Activated naive CD4-positive, alpha-beta T cell treated with anti-CD3 and anti-CD28 coated beads, Interleukin-2, amount 50 U/mL, for 16 hours (primary cell): Measurements from ENCODE around the gene CACHD1.

Experiments
- DNase-seq: peaks from one replicate; pipeline ENCODE4 v3.0.0-alpha.2; 2020

Gene CACHD1

DNA sequence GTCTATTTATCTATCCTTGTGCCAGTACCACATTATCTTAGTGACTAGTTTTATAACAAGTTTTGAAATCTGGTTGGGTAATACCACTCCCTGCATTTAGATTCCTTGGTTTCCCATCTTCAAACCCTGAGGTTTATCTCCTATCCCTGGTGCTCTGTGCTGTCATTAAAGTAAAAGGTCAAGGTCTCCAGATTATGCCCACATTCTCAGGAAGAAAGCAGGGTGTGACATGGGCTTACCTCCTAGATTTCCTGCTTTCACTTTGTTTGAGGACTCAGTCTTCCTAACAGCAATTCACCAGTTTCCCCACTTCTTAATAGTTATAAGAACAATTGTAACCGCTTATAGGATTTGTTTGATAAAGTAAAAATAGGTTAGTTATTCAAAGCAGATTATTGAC lies 86.0 kb downstream of the CACHD1 start:
- no peak for DNase-seq

DNA sequence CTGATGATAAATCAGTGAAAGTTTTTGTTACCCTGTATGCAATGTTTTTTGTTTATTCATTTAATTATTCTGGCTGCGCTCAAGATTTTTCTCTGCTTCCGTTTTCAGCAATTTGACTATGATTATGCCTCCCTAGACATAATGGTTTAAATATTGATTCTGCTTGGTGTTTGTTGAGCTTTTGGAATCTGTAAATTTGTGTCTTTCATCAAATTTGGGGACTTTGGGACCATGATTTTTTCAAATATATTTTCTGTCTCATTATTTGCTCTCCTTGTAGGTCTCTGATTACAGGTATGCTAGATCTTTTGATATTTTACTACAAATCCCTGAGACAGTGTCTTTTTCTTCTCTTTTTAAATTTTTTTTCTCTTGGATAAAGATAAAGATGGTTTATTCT lies 92.1 kb downstream of the CACHD1 start:
- DNase-seq, result no peak

DNA sequence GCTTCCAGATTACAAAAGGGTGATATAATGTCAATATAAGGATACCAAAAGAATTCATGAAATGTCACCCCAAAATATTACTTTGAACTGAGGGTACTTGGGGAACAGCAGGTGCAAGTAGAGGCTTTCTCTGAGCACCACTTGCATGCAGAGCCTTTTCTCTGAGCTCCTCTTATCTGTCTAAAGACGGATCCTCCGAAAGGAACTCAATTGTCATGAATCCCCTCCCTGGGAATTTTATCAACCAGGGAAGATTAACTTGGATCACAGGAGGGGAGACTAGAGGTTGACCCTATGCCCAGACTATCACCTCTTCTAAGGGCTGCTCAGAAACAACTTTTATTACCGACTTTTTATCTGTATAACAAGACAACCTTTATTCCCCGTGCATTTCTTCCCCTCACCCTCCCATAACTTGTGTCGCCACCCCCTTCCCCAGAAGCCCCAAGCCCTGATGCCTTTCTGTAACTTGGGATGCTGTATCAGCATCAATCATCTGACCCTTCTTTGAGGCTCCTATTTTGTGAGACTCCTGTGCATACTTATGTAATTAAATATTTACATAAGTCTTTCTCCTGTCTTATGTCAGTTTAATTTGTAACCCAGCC lies 94.1 kb downstream of the CACHD1 start:
- DNase-seq, result no peak

DNA sequence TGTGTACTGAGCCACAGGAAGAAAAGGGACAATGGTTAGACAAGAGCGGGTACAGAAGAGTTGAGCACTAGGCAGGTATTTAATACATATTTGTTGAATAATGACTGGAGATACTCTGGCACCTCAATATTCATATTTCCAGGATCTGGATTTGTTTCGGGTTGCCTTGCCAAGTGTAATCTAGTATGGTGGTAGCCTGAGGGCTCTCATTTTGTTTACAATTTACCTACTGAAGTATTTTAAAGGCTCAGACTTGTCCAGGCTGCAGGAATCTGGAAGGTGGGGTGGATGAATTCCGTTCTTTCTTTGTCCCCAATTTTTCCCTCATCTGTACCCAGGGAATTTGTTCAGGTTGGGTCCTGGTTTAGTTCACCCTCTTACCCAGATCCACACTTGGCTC lies 95.0 kb downstream of the CACHD1 start:
- DNase-seq, result no peak

DNA sequence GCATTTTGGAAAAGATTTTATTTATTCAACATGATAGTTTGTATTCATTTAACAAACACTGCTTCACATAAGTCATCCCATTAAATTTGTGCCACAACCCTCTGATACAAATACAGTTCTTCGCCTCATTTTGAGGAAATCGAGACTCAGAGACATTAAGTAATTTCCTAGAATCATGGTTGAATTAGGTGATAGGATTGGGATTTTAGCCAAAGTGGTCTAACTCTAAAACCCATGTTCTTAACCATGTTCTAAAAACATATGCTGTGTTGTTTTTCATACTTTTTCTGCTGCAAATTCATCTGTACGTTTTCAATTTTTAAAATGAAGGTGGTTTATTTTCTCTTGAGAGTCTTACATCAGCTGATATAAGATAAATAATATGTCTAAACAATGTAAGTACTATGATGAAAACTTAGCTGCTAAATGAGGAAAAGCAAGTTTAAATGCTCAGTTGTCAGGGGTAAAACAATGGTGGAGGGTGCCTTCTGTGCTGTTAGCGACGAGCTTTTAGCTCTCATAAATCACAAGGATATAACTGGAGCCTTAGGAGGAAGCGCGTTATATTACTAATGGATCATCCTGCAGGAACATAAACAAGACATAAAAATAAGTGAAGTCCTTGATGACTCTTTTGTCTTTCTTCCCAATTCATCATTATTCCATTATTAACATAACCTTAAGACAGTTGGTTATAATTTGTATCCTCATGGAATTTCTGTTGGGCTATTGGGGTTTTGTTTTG lies 97.7 kb downstream of the CACHD1 start:
- no peak for DNase-seq

DNA sequence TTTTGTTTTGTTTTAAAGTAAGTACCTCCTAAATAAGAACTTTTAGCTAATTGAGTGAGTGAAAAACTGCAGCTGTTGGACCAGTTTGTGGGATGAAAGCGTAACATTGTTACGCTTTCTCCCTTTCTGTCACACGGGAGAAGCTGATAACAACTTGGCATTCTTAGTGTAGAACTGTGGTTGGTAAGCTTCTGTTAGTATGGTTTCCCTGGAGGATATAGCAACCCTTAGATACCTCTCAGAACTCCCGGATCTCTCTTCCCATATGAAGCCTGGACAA lies 98.2 kb downstream of the CACHD1 start:
- no peak for DNase-seq

DNA sequence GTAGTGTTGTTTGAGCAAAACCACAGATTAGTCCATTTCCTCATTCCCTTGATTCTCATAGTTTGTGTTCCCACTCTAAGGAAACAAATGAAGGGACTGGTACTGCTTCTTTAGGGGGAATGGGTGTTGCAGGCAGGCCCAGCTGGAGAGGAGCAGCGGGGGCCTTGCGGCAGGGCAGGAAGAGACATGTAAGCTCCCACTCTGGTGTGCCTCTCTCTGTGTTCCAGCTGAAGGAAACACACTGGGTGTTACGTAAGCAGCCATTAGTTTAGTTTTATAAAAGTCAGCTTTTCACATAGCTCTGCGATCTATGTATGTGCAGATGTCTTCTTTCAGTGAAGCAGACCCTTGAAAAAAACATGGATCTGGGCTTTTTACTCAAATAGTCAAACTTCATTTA lies 99.5 kb downstream of the CACHD1 start:
- no peak for DNase-seq

DNA sequence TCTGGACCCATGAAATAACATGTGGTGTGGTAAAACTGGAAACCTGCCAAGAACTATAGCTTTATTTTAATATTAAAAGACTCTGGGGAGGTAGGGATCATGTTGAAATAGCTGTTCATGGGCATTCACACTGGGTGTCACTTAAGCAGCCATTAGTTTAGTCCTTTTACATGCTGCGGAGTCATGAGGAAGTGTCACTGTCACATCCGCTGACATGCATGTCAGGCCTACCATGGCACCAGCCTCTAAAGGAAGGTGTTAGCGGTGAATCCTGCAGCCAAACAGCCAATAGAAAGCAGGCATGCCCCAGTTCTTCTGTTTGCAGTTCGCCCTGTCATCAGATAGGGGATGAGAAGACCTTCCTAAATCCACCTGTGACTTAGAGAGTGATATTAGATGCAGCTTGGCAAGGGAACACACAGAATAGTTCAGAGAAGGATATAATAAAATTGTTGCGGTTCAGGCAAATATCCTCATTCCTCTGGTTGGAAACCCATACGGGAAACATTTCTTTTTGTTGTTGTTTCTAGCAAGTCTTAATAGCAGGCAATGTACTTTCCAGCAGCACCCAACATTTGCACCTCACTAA lies 100.4 kb downstream of the CACHD1 start:
- DNase-seq, result no peak

DNA sequence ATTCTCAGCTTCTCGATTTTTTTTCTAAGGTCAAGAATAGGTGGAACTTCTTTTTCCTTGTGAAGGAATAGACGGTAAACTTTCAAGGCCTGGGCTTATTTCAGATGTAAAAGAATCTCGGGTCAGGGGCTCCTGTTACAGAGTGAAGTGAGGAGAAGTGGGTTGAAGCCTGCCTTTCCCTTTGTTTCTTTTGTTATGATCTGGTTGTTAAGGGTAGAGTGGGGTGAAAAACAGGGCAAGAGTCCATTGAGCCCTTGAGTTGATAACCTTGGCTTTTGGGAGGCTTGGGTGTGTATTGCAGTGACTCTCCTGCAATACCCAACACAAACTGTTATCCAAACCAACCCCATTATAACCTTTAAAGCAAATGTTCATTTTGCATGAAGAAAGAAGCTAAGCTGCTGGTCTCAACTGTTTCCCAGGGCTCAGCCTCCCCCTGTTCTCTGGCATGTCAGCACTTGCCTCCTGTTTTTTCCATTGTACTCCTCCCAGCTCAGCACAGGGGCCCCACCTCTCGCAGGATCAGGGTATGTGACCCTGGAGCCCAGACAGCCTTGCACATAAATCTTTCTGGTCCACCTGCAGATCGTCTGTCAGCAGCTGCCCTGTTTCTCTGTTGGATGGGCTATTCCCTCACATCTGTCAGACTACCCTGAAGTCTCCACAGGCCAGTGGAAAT lies 102.4 kb downstream of the CACHD1 start:
- DNase-seq, result no peak

DNA sequence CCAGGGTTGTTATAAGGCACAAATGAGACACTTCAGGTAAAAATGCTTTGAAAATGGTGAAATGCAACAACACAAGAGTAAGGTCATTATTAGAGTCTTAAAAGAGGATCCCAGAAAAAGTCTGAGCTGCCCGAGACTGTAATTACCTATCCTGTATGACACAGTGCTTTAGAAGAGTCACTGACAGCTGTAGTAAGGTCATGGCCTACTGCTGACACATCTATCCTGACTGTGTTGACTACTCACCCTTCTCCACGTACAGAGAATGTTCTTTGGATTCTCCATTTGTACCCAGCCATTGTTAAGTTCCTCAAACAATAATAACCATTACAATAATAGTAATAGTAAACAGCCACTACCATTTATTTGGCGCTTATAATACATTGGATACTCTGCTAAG lies 104.4 kb downstream of the CACHD1 start:
- no peak for DNase-seq

DNA sequence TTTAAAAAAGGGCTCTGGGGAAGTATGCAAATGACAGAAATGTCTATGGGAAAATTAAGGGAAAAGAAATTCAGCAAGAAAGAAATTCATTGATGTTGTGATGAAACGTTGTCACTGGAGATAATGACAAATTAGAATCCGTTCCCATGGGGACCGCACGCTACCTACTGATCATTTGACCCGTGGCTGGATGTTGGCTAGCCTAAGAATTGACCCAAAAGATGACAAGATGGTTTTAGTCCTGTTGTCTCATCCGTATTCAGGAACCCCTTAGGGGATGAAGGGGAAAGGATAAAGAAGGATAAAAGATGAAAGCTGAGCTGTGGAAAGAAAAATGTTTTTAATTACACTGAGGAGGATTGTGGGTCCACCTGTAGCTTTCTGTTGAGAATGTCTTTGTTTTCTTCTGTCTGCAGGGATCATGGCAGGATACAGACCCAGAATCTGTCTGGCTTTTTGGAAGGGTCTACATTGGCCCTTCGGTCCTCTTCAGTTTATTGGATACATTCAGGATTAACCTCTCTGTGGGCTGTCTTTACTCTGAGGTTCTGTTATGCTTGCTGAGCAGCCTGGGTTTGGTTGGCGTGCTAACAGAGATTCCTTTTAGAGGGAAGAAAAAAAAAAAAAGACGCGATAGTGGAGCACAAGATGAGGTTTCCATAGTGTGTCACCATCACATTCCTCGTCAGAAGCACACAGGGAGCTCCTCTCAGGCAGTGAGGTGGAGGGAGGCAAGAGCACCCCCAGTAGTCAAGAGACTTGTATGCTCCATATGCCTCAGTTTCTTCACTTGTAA lies 106.2 kb downstream of the CACHD1 start:
- no peak for DNase-seq

DNA sequence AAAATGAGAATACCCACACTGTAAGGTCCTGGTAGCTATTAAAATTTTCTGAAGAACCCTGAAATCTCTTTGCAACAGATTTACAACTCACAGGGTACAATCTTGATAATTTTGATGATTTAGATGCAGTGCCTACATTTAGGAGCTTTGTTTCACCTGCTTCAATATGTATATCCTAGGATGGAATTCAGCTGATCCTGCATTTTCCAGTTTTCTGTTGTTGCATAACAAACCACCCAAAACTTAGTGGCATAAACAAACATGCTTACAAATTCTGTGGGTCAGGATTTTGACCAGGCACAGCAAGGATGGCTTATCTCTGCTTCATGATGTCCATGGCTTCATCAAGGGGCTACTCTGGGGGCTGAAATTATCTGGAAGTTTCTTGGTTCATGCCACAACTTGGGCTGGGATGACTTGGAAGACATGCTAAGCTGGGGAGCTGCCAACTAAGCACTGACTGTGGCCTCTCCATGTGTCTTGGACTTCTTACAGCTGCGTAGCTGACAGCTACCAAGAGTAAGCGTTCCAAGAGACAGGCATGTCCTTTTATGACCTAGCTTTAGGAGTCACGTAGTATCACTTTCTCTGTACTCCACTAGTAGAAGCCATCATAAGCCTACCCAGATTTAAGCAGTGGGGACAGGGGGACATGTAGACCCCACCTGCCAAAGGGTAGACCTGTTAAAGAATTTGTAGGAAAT lies 108.5 kb downstream of the CACHD1 start:
- DNase-seq, result no peak

DNA sequence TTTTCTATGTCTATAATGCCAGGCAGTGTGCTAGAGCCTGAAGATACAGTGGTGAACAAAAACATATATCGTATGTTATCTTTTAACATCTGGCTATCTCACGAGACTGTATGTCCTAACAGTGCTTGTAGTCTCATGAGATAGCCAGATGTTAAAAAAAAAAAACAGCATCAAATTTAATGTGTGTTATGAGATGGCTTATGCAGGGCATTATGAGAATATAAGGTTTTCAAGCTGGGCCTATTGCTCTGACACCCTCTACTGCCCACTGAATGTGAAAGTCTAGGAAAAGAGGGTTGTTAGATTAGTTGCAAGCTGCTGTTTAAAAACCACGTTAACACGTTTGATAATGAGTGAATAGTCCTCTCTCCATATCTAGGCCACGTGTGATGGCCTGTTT lies 109.8 kb downstream of the CACHD1 start:
- no peak for DNase-seq

DNA sequence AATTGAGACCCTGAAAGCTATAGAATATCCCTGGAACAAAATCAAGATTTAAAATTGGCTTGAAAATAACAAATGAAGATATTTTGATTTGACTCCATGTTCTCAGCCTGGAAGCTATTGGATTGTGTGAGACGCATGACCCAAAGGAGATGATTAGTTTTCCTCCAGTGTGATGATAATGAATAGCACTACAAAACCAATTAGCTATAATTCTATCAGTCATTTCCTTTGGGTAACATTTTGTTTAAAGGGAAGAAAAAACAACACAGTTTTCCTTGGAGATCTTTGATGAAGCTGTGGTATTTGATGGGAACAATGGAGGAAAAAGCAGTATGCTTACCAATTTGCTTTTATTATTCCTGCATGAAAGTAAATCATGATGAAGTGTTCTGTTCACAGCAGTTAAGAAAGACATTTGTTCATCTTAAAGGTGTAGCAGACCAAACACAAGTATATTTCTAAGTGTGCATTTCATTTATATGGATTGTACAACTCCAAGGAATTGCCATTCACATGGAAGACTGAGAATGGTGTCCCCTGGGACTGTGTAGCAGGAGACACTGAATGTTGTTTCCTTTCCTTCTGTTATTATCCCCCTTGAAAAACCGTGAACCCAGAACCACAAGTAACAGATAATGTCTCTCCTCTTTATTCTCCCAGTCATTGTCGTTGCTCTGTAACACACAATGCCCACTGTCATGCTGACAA lies 111.4 kb downstream of the CACHD1 start:
- DNase-seq, result no peak

DNA sequence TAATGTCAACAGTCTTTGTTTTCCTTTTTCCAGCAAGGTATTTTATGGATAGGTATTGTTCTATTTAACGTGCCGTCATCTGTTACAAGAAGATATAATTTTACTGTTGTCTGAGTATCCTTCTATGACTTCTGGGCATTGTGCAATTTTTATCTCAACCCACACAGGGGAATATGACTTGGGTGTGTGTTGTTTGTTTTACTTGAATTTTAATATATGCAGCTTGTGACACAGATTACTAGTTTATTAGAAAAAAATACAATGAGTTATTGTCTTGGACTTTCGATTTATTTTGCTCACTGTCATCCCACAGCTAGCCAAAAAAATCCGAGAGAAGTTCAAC lies 111.9 kb downstream of the CACHD1 start:
- no peak for DNase-seq

DNA sequence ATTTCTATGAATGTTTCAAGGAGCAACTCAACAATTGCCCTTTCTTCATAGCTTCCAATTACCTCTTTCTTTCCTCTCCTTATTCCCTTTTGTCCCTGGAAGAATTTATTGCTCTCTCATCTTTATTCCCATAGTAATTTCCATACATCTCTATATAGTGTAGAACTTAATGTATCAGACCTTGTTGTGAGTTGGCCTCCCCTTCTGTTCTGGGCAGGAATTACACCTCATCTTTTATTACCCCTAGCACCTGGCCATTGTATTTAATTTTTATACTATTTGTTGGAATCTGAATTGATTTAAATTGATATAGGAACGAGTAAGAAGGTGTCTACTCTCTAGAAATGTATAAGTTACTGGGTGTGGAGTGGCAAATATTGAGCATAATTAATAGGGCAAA lies 114.5 kb downstream of the CACHD1 start:
- DNase-seq, result no peak

DNA sequence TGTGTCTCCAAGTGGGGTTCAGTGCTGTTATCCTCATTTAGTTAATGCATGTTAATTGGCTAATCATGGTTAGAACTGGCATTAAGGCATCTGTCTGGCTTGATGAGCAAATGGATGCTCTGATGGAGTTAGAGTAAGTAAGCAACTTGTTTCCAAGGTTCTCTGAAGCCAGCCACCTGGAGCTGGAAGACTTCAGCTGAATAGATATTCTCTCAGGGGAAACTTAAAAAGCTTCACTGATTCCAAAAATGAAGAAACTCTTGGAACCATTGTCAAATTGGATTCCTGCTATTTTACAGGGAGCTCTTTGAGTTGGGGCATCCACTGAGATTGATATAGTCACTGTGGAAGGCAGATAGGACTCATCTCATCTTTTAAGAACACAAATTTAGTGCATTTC lies 118.9 kb downstream of the CACHD1 start:
- DNase-seq, result no peak

DNA sequence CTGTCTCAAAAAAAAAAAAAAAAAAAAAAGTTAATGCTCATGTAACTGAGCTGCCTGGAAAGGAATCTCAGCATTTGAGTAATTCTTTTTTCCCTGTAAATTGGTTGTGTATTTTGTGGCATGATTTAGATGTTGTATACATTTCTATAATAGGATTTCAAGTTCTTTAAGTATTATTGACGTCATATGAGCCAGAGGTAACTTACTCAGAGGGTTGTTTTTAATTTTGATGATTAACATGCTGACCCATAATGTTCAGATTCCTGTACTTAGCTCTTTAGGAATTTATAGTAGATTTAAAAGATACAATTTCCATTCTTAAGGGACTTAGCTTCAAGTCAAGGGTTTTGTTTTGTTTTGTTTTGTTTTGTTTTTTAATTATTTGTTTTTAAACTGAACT lies 120.4 kb downstream of the CACHD1 start:
- DNase-seq, result no peak

DNA sequence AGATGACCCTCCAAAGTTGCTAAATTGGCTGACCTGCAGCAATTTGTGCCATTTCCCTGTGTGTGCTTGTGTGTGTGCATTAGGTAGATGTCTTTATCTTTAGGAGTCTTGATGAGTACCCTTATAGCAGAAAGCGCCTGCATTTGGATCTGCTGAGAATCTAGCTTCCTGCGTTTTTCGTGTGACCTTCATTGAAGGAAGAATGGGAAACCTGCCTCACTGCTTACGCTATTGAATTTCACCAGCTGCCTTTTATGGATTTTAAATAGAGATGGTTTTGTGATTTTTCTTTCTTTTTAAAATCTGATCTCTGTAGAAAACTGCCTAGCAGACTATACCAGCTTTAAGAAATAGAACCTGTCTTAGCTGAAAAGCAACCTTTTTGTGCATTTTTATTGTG lies 124.5 kb downstream of the CACHD1 start:
- DNase-seq, result no peak

DNA sequence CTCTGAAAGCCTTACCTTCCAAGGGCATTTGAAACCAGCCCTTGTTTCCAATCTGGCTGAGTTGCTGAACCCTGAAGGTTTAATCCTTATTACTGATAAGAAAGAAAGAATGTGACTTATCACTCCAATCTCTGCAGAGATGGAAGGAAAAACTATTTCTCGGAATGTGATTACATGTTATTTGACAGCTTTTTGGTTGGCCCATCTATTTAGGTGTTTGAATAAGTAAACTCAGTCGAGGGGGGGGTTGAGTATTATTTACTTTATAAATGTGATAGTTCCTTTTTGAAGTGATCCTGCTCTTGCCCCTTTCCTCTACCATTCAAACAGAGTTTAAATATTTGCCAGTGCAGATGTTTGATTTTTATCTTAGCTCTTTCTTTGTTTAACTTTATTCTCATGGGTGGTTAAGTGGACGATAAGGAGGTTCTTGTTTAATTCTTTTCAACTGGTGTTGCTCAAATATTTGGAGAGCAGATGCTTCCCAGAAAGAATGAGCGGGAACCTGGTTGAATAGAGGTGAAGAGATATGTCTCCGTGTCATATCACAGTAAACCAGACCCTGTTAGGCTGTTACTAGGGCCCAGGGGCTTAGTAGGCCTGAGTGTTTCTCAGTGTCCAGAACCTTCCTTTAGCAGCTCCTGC lies 126.1 kb downstream of the CACHD1 start:
- no peak for DNase-seq

DNA sequence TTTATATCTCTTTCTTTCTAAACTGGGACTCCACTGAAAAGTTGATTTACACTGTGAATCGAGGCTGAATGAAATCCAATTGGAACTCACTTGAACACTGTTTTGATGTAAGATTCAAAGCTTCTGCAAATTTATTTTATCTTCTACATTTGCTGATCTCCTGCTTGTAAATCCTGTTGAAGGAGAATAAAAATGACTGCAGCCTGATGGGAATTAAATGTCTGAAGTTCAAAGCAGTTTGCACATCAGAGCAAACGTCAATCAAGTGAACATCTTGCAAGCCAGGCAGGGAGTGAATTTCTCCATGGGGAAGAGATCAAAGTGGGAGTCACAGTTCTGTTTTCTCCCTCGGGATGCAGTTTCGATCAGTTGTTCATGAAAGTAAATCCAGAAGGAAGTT lies 127.2 kb downstream of the CACHD1 start:
- DNase-seq, result no peak

DNA sequence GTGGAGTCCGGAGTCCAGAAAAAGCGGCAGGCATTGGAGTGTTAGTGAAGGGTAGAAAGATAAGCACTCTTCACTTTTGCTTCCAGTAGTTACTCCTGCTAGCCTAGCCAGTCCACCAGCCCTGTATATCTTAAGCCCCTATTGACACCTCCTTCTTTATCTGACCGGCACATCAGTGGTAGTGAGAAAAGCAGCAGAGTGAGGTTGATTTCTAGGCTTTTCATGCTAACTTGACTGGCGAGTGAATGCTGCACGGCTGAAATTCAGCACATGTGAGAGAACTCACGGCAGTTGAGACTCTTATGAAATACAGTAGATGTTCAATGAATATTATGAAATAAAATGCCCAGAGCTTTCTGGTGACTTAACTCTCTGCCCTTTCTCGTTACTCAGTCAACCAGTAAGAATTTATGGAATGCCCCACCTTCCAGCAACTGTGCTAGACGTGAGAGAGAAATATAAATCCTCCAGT lies 128.2 kb downstream of the CACHD1 start:
- no peak for DNase-seq
